KMS-11 (cell line): Measurements from ENCODE around the gene HADHB.
"Not testable (repeated sequence)": the region's sequence is repeated elsewhere in the genome, so short reads cannot be mapped to it uniquely, and the experiment has no call there.

ENCODE experiments used
- H2AFZ ChIP-seq: fragments of 200-600 bp; sonication (generic); 2 replicates; pipeline ENCODE4 v1.6.1; 2016; ENCODE audit warnings: antibody characterized with exemption, mixed run types, low read depth
- H3K27ac ChIP-seq: fragments of 200-600 bp; sonication (generic); 2 replicates; pipeline ENCODE4 v1.6.1; 2016; ENCODE audit warnings: mild to moderate bottlenecking, mixed run types
- H3K27me3 ChIP-seq: fragments of 200-600 bp; sonication (generic); 2 replicates; pipeline ENCODE4 v1.6.1; 2017; ENCODE audit warnings: mild to moderate bottlenecking, low read depth, mixed run types, moderate library complexity; ENCODE audit not compliant: insufficient read depth
- H3K36me3 ChIP-seq: fragments of 200-600 bp; sonication (generic); 2 replicates; pipeline ENCODE4 v1.6.1; 2017; ENCODE audit warnings: mild to moderate bottlenecking, mixed run types; ENCODE audit not compliant: insufficient read depth
- H3K4me1 ChIP-seq: fragments of 200-600 bp; sonication (generic); 2 replicates; pipeline ENCODE4 v1.6.1; 2016; ENCODE audit warnings: mild to moderate bottlenecking, low read depth, mixed run types; ENCODE audit not compliant: poor library complexity, severe bottlenecking
- H3K4me2 ChIP-seq: fragments of 200-600 bp; sonication (generic); 2 replicates; pipeline ENCODE4 v1.7.0; 2016; ENCODE audit warnings: mild to moderate bottlenecking, mixed run types
- H3K4me3 ChIP-seq: fragments of 200-600 bp; sonication (generic); IDR thresholded peaks from 2 replicates; pipeline ENCODE4 v1.6.1; 2017; ENCODE audit warnings: low read depth, low read length, mixed read lengths; ENCODE audit not compliant: insufficient read depth
- H3K79me2 ChIP-seq: fragments of 200-600 bp; sonication (generic); 2 replicates; pipeline ENCODE4 v1.6.1; 2016; ENCODE audit warnings: low read depth, mixed run types; ENCODE audit not compliant: insufficient read depth
- H3K9ac ChIP-seq: fragments of 200-600 bp; sonication (generic); 2 replicates; pipeline ENCODE4 v1.6.1; 2016; ENCODE audit warnings: mild to moderate bottlenecking, mixed run types
- H4K20me1 ChIP-seq: fragments of 200-600 bp; sonication (generic); 2 replicates; pipeline ENCODE4 v1.6.1; 2016; ENCODE audit warnings: mild to moderate bottlenecking, mixed run types; ENCODE audit not compliant: insufficient read depth
- CTCF ChIP-seq: fragments of 200-600 bp; sonication (generic); conservative IDR thresholded peaks from 2 replicates; pipeline ENCODE4 v1.6.1; 2017; ENCODE audit warnings: low read depth, mild to moderate bottlenecking, antibody characterized with exemption, low read length, moderate library complexity, mixed read lengths

Gene HADHB

GRCh38 chr2:26251893-26252292 lies 7.2 kb downstream of the HADHB start:
- Histone ChIP-seq H3K27me3 (no peaks in the 10 kb centered on the region), H3K4me3 (no peak overlapping the region), H4K20me1 (no peaks in the 10 kb centered on the region), H3K79me2 (peaks cover 47% of the 10 kb centered on the region), H2AFZ (no peak overlapping the region), H3K4me2 (no peak overlapping the region; the same call in 1 of the 2 replicates), H3K9ac (no peak overlapping the region), H3K36me3 (no peaks in the 10 kb centered on the region), H3K27ac (no peak overlapping the region), H3K4me1 (peaks cover 25% of the 10 kb centered on the region)
- no peak for TF ChIP-seq CTCF

- Histone ChIP-seq H3K4me2 (no peak overlapping the region), H3K79me2 (peaks cover 11% of the 10 kb centered on the region; the same call in 1 of the 2 replicates), H3K4me3 (no peak overlapping the region)
These were observed 11.1 kb downstream of the HADHB start for GRCh38 chr2:26255759-26256384.

GRCh38 chr2:26258836-26259235 lies 14.1 kb downstream of the HADHB start:
- H3K27ac ChIP-seq, H3K4me2 ChIP-seq, H3K79me2 ChIP-seq, H3K36me3 ChIP-seq, H3K4me1 ChIP-seq, H3K27me3 ChIP-seq, H3K4me3 ChIP-seq, H4K20me1 ChIP-seq, H2AFZ ChIP-seq, H3K9ac ChIP-seq: not testable (repeated sequence)

More at GRCh38 chr2:26255759-26256384, 11.1 kb downstream of the HADHB start:
- H3K4me1 ChIP-seq = peaks cover 9% of the 10 kb centered on the region
- no peak overlapping the region for H3K27ac ChIP-seq
- H3K36me3 ChIP-seq = no peaks in the 10 kb centered on the region
- no peak overlapping the region for H2AFZ ChIP-seq
- H3K9ac ChIP-seq = no peak overlapping the region
- no peaks in the 10 kb centered on the region for H3K27me3 ChIP-seq
- no peak for TF ChIP-seq CTCF
- H4K20me1 ChIP-seq = no peaks in the 10 kb centered on the region

- Histone ChIP-seq H3K4me2 (no peak overlapping the region), H3K4me1 (no peaks in the 10 kb centered on the region), H2AFZ (no peak overlapping the region), H3K27ac (no peak overlapping the region), H3K36me3 (no peaks in the 10 kb centered on the region), H3K4me3 (no peak overlapping the region), H3K79me2 (no peaks in the 10 kb centered on the region), H3K9ac (no peak overlapping the region), H3K27me3 (no peaks in the 10 kb centered on the region), H4K20me1 (no peaks in the 10 kb centered on the region)
- no peak for TF ChIP-seq CTCF
These were observed 23.5 kb downstream of the HADHB start for GRCh38 chr2:26268213-26268612.

GRCh38 chr2:26268670-26269385 lies 24.1 kb downstream of the HADHB start:
- not testable (repeated sequence) for H3K79me2 ChIP-seq, H4K20me1 ChIP-seq, H3K27me3 ChIP-seq, H3K27ac ChIP-seq, H3K36me3 ChIP-seq, H2AFZ ChIP-seq, H3K4me3 ChIP-seq, H3K4me1 ChIP-seq, H3K9ac ChIP-seq, H3K4me2 ChIP-seq
